ENCODE results near the gene RPL5. TPM values are rescaled to one million over a fixed set of nuclear protein-coding genes. Genes with fewer than 3 reads are reported as not detected.
A peak's percentile ranks its signal among the peaks of the same experiment; 100 is the strongest.

The RPL5 gene
- total and polyA plus RNA-seq, 9 of the 15 experiments (the other 6 are each of a cell fraction or from before 2014, with no cell fraction given) = 1,467 to 4,252 (median 2,454) TPM

- TF ChIP-seq MGA (IDR thresholded peaks at IDR 0.05) (peak; percentile 100), HBP1 (CRISPR knock-in tag; IDR thresholded peaks at IDR 0.05) (0 out of 2 replicates have a peak, but pooled peaks have one; percentile 51), ERF (CRISPR knock-in tag; IDR thresholded peaks at IDR 0.05) (0 out of 2 replicates have a peak, but pooled peaks have one; percentile 33), FOXK1 (CRISPR knock-in tag; IDR thresholded peaks at IDR 0.05; ENCODE audit: borderline replicate concordance) (0 out of 2 replicates have a peak, but pooled peaks have one; percentile 48), ZSCAN29 (IDR thresholded peaks at IDR 0.05) (no peak), ZBTB7A (IDR thresholded peaks at IDR 0.05; ENCODE audit: borderline replicate concordance, control insufficient read depth, low read depth, low read length) (peak; percentile 87), CBFB (CRISPR knock-in tag; IDR thresholded peaks at IDR 0.05) (0 out of 2 replicates have a peak, but pooled peaks have one; percentile 14), TOE1 (IDR thresholded peaks at IDR 0.05; ENCODE audit: borderline replicate concordance) (no peak), TOE1 (CRISPR knock-in tag; IDR thresholded peaks at IDR 0.05; ENCODE audit: borderline replicate concordance, low read depth) (peak; percentile 94), SIN3B (IDR thresholded peaks at IDR 0.05; ENCODE audit: low read depth) (peak; percentile 64), SUPT5H (IDR thresholded peaks at IDR 0.05) (peak; percentile 79), HDAC1 (IDR thresholded peaks at IDR 0.05) (peak in 1 of 2 experiments; percentile 27; a peak in 1 of 4 replicates)
Observed at GRCh38 chr1:92784639-92785500, 47.0 kb upstream of the RPL5 start, which contains the start of gene EVI5 (continued).

All from K562 (cell line).